AG04450 (cell line): Measurements from ENCODE around the gene TTYH3. TPM values are rescaled to one million over a fixed set of nuclear protein-coding genes. Genes with fewer than 3 reads are reported as not detected.
A peak's percentile ranks its signal among the peaks of the same experiment; 100 is the strongest.

ENCODE experiments used
- CTCF ChIA-PET: fragments of 300-600, 350-600 bp; formaldehyde crosslinking; extraction: SDS; loops from one replicate; lab custom pipeline; 2022; ENCODE audit warnings: antibody characterized with exemption, inconsistent platforms; lab: Charles Lee
- POLR2A ChIA-PET: fragments of 350-600 bp; formaldehyde crosslinking; extraction: SDS; loops from one replicate; lab custom pipeline; 2021; ENCODE audit warnings: antibody characterized with exemption, inconsistent platforms; lab: Yijun Ruan, JAX
- DNase-seq: peaks from one replicate; pipeline ENCODE4 v3.0.0-alpha.2; 2011; ENCODE audit warnings: low read depth, low spot score
- H3K27ac ChIP-seq: one replicate; pipeline ENCODE4 v1.5.1; 2012; ENCODE audit warnings: low read depth, low read length, control low read depth
- H3K27me3 ChIP-seq: one replicate; pipeline ENCODE4 v1.6.0; 2012; ENCODE audit warnings: low read length; ENCODE audit not compliant: control insufficient read depth, insufficient read depth
- H3K4me3 ChIP-seq: 2 replicates; pipeline ENCODE4 v1.5.1; 2011; ENCODE audit warnings: mild to moderate bottlenecking, low read depth, low read length, control low read depth
- H3K9me3 ChIP-seq: 2 replicates; pipeline ENCODE4 v1.5.1; 2012; ENCODE audit warnings: low read length; ENCODE audit not compliant: control insufficient read depth, insufficient read depth
- polyA plus RNA-seq: library from polyadenylated mRNA; depleted of rRNA; stranded (reverse); fragments of >200 nt; gene quantifications from 2 replicates; pipeline ENCODE4 v1.2.3, GENCODE V29; 2011
- TF ChIP-seq, protein P1 (sequence below): IDR thresholded peaks from 2 replicates; pipeline ENCODE4 v1.5.1; 2011; ENCODE audit warnings: low read depth, low read length, control low read depth, inconsistent platforms

TTYH3 gene
- polyA plus RNA-seq, 1 experiment: 30.8 TPM

DNA sequence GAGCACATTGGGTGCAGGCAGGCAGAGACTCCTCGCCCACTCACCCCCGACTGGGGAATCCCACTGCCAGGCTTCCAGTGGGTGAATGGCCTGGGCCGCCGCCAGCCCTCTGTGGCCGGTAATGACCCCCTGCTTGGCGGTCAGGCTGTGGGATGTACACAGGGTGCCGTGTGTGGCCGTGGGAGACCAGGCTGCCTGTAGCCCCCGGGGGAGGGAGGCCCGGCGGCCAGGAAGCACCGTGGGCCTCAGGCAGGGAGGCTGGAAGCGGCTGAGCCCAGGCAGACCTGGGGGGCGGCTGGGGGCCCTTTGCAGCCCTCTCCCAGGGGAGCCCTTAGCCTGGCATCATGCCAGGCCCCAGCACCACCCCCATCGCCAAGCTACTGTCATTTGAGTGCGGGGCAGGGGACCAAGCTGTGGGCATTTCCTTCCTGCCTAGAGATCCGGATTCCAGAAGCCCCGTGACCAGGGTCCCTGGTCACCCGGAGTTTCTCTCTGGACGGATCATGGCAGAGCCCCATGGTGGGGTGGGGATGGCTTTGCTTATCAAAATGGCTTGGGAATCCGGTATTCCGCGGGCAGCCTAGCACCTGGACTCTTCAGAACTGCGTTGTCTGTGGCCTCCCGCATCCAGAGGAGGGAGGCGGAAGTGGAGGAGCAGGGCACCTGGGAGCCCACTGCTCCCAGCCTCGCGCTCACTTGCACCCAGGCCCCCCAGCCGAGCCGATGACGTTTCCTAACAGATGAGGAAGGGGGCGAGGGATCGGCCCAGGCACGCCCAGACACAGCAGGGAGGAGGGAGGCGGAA, 1.1 kb downstream of the TTYH3 start:
- H3K27me3 ChIP-seq: no peaks in the 10 kb centered on the region
- peak overlapping the region; percentile 94 for H3K27ac ChIP-seq
- H3K4me3 ChIP-seq: peak overlapping the region; percentile 95
- POLR2A ChIA-PET: interaction anchor here (1.2 to 1.4 kb wide), 2 partner anchors 15 to 24 kb away, joined by 3 to 5 read pairs; no protein-coding TSS in a partner anchor
- CTCF ChIA-PET: no interaction called here
- H3K9me3 ChIP-seq: no peaks in the 10 kb centered on the region; the same call in 1 of the 2 replicates
- TF ChIP-seq, protein P1, sequence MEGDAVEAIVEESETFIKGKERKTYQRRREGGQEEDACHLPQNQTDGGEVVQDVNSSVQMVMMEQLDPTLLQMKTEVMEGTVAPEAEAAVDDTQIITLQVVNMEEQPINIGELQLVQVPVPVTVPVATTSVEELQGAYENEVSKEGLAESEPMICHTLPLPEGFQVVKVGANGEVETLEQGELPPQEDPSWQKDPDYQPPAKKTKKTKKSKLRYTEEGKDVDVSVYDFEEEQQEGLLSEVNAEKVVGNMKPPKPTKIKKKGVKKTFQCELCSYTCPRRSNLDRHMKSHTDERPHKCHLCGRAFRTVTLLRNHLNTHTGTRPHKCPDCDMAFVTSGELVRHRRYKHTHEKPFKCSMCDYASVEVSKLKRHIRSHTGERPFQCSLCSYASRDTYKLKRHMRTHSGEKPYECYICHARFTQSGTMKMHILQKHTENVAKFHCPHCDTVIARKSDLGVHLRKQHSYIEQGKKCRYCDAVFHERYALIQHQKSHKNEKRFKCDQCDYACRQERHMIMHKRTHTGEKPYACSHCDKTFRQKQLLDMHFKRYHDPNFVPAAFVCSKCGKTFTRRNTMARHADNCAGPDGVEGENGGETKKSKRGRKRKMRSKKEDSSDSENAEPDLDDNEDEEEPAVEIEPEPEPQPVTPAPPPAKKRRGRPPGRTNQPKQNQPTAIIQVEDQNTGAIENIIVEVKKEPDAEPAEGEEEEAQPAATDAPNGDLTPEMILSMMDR: no peak
- no peak for DNase-seq

DNA sequence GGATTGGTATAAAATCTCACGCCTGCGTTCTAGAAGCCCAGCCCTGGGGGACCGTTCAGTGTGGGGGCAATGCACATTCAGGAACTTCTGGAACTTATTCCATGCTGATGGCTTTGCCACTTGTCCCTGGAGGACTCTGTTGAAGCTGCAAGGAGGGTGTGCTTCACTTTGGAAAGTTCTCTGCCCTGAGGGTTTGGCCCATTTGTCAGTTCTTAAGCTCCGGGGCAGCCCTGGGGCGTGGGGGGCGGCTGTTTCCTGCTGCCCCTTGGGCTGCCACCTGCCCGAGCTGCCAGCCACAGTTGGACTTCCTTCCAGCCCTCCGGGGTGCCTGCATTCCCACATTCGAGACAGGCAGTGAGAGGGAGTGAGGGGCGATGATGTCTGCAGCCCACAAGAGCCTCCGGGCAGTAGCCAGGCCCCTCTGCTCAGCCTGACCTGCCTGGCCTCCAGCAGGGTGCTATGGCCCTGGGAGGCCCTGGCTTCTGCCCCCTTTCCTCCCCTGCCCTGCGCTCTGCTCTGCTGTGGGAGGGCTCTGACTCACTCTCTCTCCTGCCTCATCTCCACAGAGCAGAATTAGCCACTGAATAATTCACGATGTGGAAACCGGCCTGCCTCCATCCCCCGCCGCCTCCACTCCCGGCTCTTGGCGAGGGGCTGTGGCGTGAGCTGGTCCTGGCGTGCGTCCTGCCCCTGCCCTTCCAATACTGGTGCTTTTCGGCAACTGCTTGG, 1.9 kb downstream of the TTYH3 start:
- ChIA-PET POLR2A (interaction anchor here (1.0 to 1.4 kb wide), 2 partner anchors 15 to 35 kb away, joined by 5 to 6 read pairs; no protein-coding TSS in a partner anchor), CTCF (interaction anchor here (1.1 kb wide), 1 partner anchor 46 kb away, joined by 3 read pairs; no protein-coding TSS in a partner anchor)
- Histone ChIP-seq H3K4me3 (peak overlapping the region; percentile 95), H3K9me3 (no peaks in the 10 kb centered on the region; the same call in 1 of the 2 replicates), H3K27ac (peak overlapping the region; percentile 94), H3K27me3 (no peaks in the 10 kb centered on the region)
- TF ChIP-seq, protein P1: no peak
- peak; percentile 63 for DNase-seq

DNA sequence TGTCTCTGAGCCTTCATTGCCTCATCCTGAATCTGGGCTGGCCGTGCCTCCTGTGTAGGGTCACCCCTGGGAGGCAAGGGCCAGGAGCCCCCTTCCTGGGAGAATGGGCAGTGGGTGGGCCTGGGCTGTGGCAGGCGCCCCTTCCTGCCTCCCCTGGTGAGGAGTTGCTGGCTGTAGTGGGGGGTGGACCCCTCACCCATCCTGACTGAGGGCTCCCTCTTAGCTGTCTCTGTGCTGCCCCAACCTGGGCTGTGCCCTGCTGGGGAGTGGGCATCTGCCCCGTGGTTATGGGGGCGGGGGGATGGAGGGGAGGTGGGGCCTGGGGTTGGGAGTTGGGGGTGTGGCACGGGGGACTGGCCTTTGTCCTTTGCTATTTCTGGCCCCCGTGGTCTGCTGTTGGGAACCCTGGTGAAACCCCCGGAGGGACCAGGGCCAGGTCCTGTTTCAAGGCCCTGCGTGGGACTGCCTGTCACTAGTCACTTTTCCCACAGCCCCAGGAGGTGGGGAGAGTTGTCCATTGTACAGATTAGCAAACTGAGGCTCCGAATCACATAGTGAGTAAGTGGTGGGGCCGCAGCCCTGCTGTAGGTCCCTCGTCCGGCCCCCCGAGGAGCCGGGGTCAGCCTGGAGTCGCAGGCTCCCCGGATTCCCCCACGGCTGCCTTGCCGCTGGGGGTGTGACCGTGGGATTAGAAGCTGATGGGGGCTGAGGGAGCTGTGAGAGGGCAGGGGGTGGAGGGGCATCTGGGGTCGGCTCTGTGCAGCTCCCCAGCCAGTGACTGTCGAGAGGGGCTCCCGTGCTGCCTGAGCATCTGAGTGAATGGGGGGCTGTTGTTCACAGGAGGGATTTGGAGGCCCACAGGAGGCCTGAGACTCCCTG, 2.7 kb downstream of the TTYH3 start:
- H3K9me3 ChIP-seq: no peaks in the 10 kb centered on the region; the same call in 1 of the 2 replicates
- no peak for DNase-seq
- H3K27me3 ChIP-seq: no peaks in the 10 kb centered on the region
- ChIA-PET POLR2A (interaction anchor here (1.0 to 1.4 kb wide), 2 partner anchors 16 to 34 kb away, joined by 5 to 6 read pairs; no protein-coding TSS in a partner anchor), CTCF (interaction anchor here (1.1 kb wide), 1 partner anchor 45 kb away, joined by 3 read pairs; no protein-coding TSS in a partner anchor)
- TF ChIP-seq, protein P1: no peak
- H3K27ac ChIP-seq: peak overlapping the region; percentile 94
- peak overlapping the region; percentile 95 for H3K4me3 ChIP-seq

DNA sequence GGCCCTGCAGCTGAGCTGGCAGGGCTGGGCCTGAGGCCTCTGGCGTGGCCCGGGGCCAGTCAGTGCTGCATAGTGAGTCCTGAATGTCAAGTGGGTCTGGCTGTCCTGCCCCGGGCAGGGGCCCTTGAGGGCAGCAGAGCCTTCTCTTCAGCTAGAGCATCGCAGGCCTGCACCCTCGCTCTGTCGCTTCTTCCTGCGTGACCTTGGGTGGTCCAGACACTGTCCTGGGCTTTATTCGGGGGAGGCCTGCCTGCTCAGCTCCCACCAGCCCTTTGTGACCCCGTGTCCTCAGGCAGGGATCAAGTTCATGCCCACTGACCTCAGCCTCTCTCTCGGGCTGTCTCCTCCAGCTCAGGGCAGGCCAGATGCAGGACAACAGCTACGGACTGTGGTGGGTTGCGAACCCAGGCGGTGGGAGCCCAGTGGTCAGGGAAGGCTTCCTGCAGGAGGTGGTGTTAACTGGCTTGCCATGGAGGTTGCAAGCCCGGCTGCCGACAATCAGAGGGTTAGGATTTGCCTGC, 3.4 kb downstream of the TTYH3 start:
- 0 out of 2 replicates have a peak overlapping the region, but pooled peaks have one; percentile 13 for H3K4me3 ChIP-seq
- H3K27me3 ChIP-seq: no peaks in the 10 kb centered on the region
- TF ChIP-seq, protein P1: no peak
- no peak overlapping the region for H3K27ac ChIP-seq
- ChIA-PET POLR2A (no interaction called here), CTCF (no interaction called here)
- no peaks in the 10 kb centered on the region; the same call in 1 of the 2 replicates for H3K9me3 ChIP-seq
- DNase-seq: no peak
